Heart left ventricle (tissue), 16 donors: Measurements from ENCODE around the gene BLVRB. TPM values are rescaled to one million over a fixed set of nuclear protein-coding genes. Genes with fewer than 3 reads are reported as not detected.
"Not testable (repeated sequence)": the region's sequence is repeated elsewhere in the genome, so short reads cannot be mapped to it uniquely, and the experiment has no call there.

Experiments
- ATAC-seq, 4 donors: fragments of 200-7000 bp; cut with Tn5 transposase; one replicate each; pipeline ENCODE4 v1.9.1; 2020 to 2022; ENCODE audit warnings: moderate library complexity in 4 of 4, mild to moderate bottlenecking in 3 of 4, moderate number of reproducible peaks in 1 of 4
- DNase-seq, 5 donors: peaks; one replicate each; pipeline ENCODE4 v3.0.0-alpha.2; 2020
- H3K27ac ChIP-seq, 12 donors: fragments of 200-600 bp; sonication (generic) in 4 of 12; one replicate each; pipeline versions ENCODE4 v1.5.0 to v1.8.0; 2016 to 2022; ENCODE audit warnings: mild to moderate bottlenecking in 2 of 12
- H3K27me3 ChIP-seq, 9 donors: fragments of 200-600 bp; sonication (generic) in 2 of 9; one replicate each; pipeline versions ENCODE4 v1.5.1 to v1.8.0; 2016 to 2022; ENCODE audit warnings: mild to moderate bottlenecking in 3 of 9
- H3K36me3 ChIP-seq, 9 donors: fragments of 200-600 bp; sonication (generic) in 2 of 9; one replicate each; pipeline versions ENCODE4 v1.5.0 to v1.8.0; 2018 to 2022; ENCODE audit warnings: mild to moderate bottlenecking in 2 of 9
- H3K4me1 ChIP-seq, 12 donors: fragments of 200-600 bp; sonication (generic) in 4 of 12; one replicate each; pipeline versions ENCODE4 v1.5.0 to v1.8.0; 2016 to 2022; ENCODE audit warnings: mild to moderate bottlenecking in 3 of 12
- H3K4me3 ChIP-seq, 12 donors: fragments of 200-600 bp; sonication (generic) in 4 of 12; one replicate each; pipeline versions ENCODE4 v1.5.0 to v1.8.0; 2017 to 2022; ENCODE audit warnings: mild to moderate bottlenecking in 9 of 12, moderate library complexity in 4 of 12
- H3K9me3 ChIP-seq, 12 donors: fragments of 200-600 bp; sonication (generic) in 4 of 12; one replicate each; pipeline versions ENCODE4 v1.5.0 to v1.8.0; 2016 to 2022; ENCODE audit warnings: mild to moderate bottlenecking in 1 of 12
- CTCF ChIP-seq, 12 donors: fragments of 200-600 bp; sonication (generic) in 4 of 12; IDR thresholded peaks; one replicate each; pipeline versions ENCODE4 v1.5.0 to v1.8.0; 2018 to 2022; ENCODE audit warnings: antibody characterized with exemption in 12 of 12, mild to moderate bottlenecking in 5 of 12
- POLR2A ChIP-seq, 2 donors: fragments of 450-650 bp; IDR thresholded peaks; one replicate each; pipeline ENCODE4 v1.6.1; 2017; ENCODE audit warnings: antibody characterized with exemption in 2 of 2, mild to moderate bottlenecking in 2 of 2, moderate library complexity in 2 of 2
- WGBS, 4 donors: extraction: QIAGEN DNeasy Blood & Tissue Kit in 2 of 4; methylation state at CpG; one replicate each; pipeline versions ENCODE4 v1.1.5 to v1.1.7; 2013 to 2018; 5-methylcytosine and 5-hydroxymethylcytosine counted together
- intact Hi-C, 10 donors: fragments of 100-400 bp; cut with DNase I; formaldehyde crosslinking; loops; one replicate each; pipeline versions ENCODE4 v1.11.1 to v1.14.2; 2022
- polyA plus RNA-seq, 2 donors: library from polyadenylated mRNA; stranded (reverse); fragments of 200-250 nt; gene quantifications; one replicate each; pipeline ENCODE4 v1.2.3, GENCODE V29; 2013
- total RNA-seq, 9 donors: library from RNA; depleted of rRNA in 2 of 9; stranded (reverse); fragments of >200 nt in 2 of 9; fragmentation: NEBNext Ultra II Directional in 3 of 9; extraction: Animal tissue kit (Norgen Biotek cat#: 25700) in 3 of 9; gene quantifications; one replicate each; pipeline versions ENCODE4 v1.1.0 to v1.2.4, GENCODE V29; 2016 to 2023
- donor health status: ischemic (EF 13 %, LVEDD 7.1; RV severe dilation, severe dysfunction).
- donor health status: healthy with polysubstance abuse.
- donor health status: DM: no; HTN: yes; CAD: no.
- donor health status: DM: no; HTN: no; CAD: no.
- donor health status: ischemic (EF 25% LVEDD 6.9; RV normal size, moderate dysfunction).
- donor health status: ischemic (EF 25% LVEDD 5.7; RV mildly dilated, moderate dysfunction).
- donor health status: healthy.
- donor health status: DM: yes; HTN: yes; CAD: no.
- donor health status: ischemic (EF 35%, LVEDD 5.7; RV mildly dilated, moderate dysfunction).
- donor health status: nonischemic (EF 11% LVEDD 7.7; RV severe dilation, severe dysfunction).
- donor health status: DM: yes; HTN: yes; CAD: no.
- donor health status: PGD.
- donor health status: ischemic (EF 29% LVEDD 5.4; RV normal size, mild dysfunction).
- donor health status: nonischemic (EF 23%, LVEDD 6.1; RV moderate dilation, normal function).

The BLVRB gene
- total and polyA plus RNA-seq, 11 donors = 76.3 to 330 (median 111) TPM

- peaks cover 0 to 15% (median 0%) of the 10 kb centered on the region in 12 donors for H3K4me1 ChIP-seq
- WGBS, 4 donors = 82 to 96% (median 92%) methylated on average over 5 of the region's 5 CpGs
- H3K27me3 ChIP-seq = no peaks in the 10 kb centered on the region
- peaks cover 0 to 47% (median 24%) of the 10 kb centered on the region in 9 donors for H3K36me3 ChIP-seq
- ATAC-seq (no peak), DNase-seq (no peak)
- TF ChIP-seq POLR2A (IDR thresholded peaks at IDR 0.05) = no peak
- intact Hi-C loops = no loop called here
- no peak overlapping the region for H3K27ac ChIP-seq
- H3K4me3 ChIP-seq = no peak overlapping the region
- no peaks in the 10 kb centered on the region for H3K9me3 ChIP-seq
These were observed 8.5 kb downstream of the BLVRB start for GRCh38 chr19:40457048-40457447.

- H3K4me1 ChIP-seq, H3K4me3 ChIP-seq, DNase-seq, H3K9me3 ChIP-seq, intact Hi-C loops, ATAC-seq, H3K27me3 ChIP-seq, H3K27ac ChIP-seq: not testable (repeated sequence)
- WGBS, 4 donors = 94 to 99% (median 96%) methylated on average over 6 of the region's 6 CpGs
- peaks cover 0 to 60% (median 35%) of the 10 kb centered on the region in 9 donors for H3K36me3 ChIP-seq
These were observed 11.6 kb downstream of the BLVRB start for GRCh38 chr19:40453943-40454342.

GRCh38 chr19:40453151-40453735, 12.3 kb downstream of the BLVRB start:
- intact Hi-C loops = no loop called here
- Histone ChIP-seq H3K9me3 (no peaks in the 10 kb centered on the region), H3K4me3 (no peak overlapping the region), H3K36me3 (peaks cover 0 to 65% (median 38%) of the 10 kb centered on the region in 9 donors), H3K27me3 (no peaks in the 10 kb centered on the region), H3K27ac (no peak overlapping the region), H3K4me1 (no peaks in the 10 kb centered on the region)
- DNase-seq = no peak
- no peak for TF ChIP-seq CTCF (IDR thresholded peaks at IDR 0.05)
- TF ChIP-seq POLR2A (IDR thresholded peaks at IDR 0.05) = no peak
- no peak for ATAC-seq
- WGBS, 4 donors = 85 to 89% (median 87%) methylated on average over 5 of the region's 5 CpGs

- peaks cover 0 to 65% (median 43%) of the 10 kb centered on the region in 9 donors for H3K36me3 ChIP-seq
- DNase-seq (no peak), ATAC-seq (peak in 1 of 4 donors; percentile 40)
- H3K27me3 ChIP-seq = no peaks in the 10 kb centered on the region
- H3K9me3 ChIP-seq = no peaks in the 10 kb centered on the region
- H3K4me1 ChIP-seq = no peaks in the 10 kb centered on the region
- H3K4me3 ChIP-seq = no peak overlapping the region
- no peak overlapping the region for H3K27ac ChIP-seq
- WGBS, 4 donors = 67 to 76% (median 70%) methylated on average over 5 of the region's 5 CpGs
- intact Hi-C loops = no loop called here
- TF ChIP-seq POLR2A (IDR thresholded peaks at IDR 0.05) (no peak), CTCF (IDR thresholded peaks at IDR 0.05) (no peak)
These were observed 13.5 kb downstream of the BLVRB start for GRCh38 chr19:40452016-40452415.

GRCh38 chr19:40450664-40451063, 14.9 kb downstream of the BLVRB start:
- no peak overlapping the region for H3K4me3 ChIP-seq
- no peaks in the 10 kb centered on the region for H3K4me1 ChIP-seq
- no peak for TF ChIP-seq POLR2A (IDR thresholded peaks at IDR 0.05)
- TF ChIP-seq CTCF (IDR thresholded peaks at IDR 0.05) = no peak
- H3K9me3 ChIP-seq = no peaks in the 10 kb centered on the region
- ATAC-seq = no peak
- intact Hi-C loops = no loop called here
- no peak overlapping the region for H3K27ac ChIP-seq
- 95 to 100% (median 97%) methylated on average over 4 of the region's 4 CpGs for WGBS, 4 donors
- DNase-seq = no peak
- no peaks in the 10 kb centered on the region for H3K27me3 ChIP-seq
- peaks cover 0 to 53% (median 34%) of the 10 kb centered on the region in 9 donors for H3K36me3 ChIP-seq
